K562 (cell line): ENCODE data around the gene PACSIN1. TPM values are rescaled to one million over a fixed set of nuclear protein-coding genes. Genes with fewer than 3 reads are reported as not detected.
A peak's percentile ranks its signal among the peaks of the same experiment; 100 is the strongest.

Source experiments
- ATAC-seq: fragments of 200-7000 bp; cut with Tn5 transposase; 3 replicates; pipeline ENCODE4 v1.9.1; 2020; ENCODE audit warnings: moderate library complexity
- BruUV-seq: library from RNA; stranded (reverse); fragments of 400-500 nt; replicated peaks from 2 replicates; lab custom pipeline; 2021; lab: Mats Ljungman, UMichigan
- CTCF ChIA-PET: fragments of 300-600 bp; formaldehyde crosslinking; extraction: SDS; loops from one replicate; lab custom pipeline; 2021; ENCODE audit warnings: low intra/inter-chr PET ratio; lab: Yijun Ruan, JAX
- POLR2A ChIA-PET: fragments of 300-600, 350-650 bp; sonication (Branson Sonifier 250); formaldehyde crosslinking; extraction: SDS; loops from one replicate; lab custom pipeline; 2021; ENCODE audit warnings: antibody characterized with exemption, inconsistent platforms; lab: Yijun Ruan, JAX
- DNase-seq, 4 experiments: peaks; one replicate each; pipeline versions ENCODE4 v3.0.0 to v3.0.0-alpha.2; 2011 to 2018; ENCODE audit warnings: low spot score in 3 of 4, mixed read lengths in 3 of 4; ENCODE audit errors: extremely low read depth in 1 of 4
- FAIRE-seq: peaks from 2 replicates; lab custom pipeline; 2011; peaks lifted over from hg19 to GRCh38; lab: Jason Lieb, UNC
- H2AFZ ChIP-seq: 2 replicates; pipeline ENCODE4 v1.6.0; 2011; ENCODE audit warnings: low read depth, low read length, control low read depth, inconsistent platforms
- H3K27ac ChIP-seq: fragments of 200-600 bp; 3 replicates; pipeline ENCODE4 v1.8.0; 2011; ENCODE audit warnings: low read depth, mild to moderate bottlenecking, control low read depth, inconsistent platforms, low read length, moderate library complexity, mixed read lengths; ENCODE audit errors: extremely low read depth
- H3K27me3 ChIP-seq, 2 experiments: fragments of 300-600 bp in 1 of 2; 2 replicates in 1 of 2; 3 replicates in 1 of 2; pipeline versions ENCODE4 v1.6.0 to v1.8.0; 2011; ENCODE audit warnings: inconsistent platforms in 2 of 2, low read length in 2 of 2, mild to moderate bottlenecking in 1 of 2, mixed read lengths in 1 of 2, moderate library complexity in 1 of 2; ENCODE audit not compliant: control insufficient read depth in 2 of 2, insufficient read depth in 2 of 2
- H3K36me3 ChIP-seq: fragments of 300-600 bp; 3 replicates; pipeline ENCODE4 v1.8.0; 2011; ENCODE audit warnings: mild to moderate bottlenecking, low read length, inconsistent platforms; ENCODE audit not compliant: control insufficient read depth, insufficient read depth
- H3K4me1 ChIP-seq, 2 experiments: fragments of 200-600 bp in 1 of 2; replicated peaks in 1 of 2; 2 replicates in 1 of 2; 3 replicates in 1 of 2; pipeline versions ENCODE4 v1.5.1 to v1.8.0; 2011; ENCODE audit warnings: inconsistent platforms in 2 of 2, low read length in 2 of 2, mild to moderate bottlenecking in 1 of 2, mixed read lengths in 1 of 2, moderate library complexity in 1 of 2; ENCODE audit not compliant: control insufficient read depth in 2 of 2, insufficient read depth in 2 of 2
- H3K4me2 ChIP-seq: 2 replicates; pipeline ENCODE4 v1.6.1; 2011; ENCODE audit warnings: low read length, control low read depth, inconsistent platforms, mixed read lengths; ENCODE audit not compliant: insufficient read depth
- H3K4me3 ChIP-seq: fragments of 200-600 bp; sonication (generic), shearing (Covaris generic); 2 replicates; pipeline ENCODE4 v1.5.1; 2016; ENCODE audit warnings: control low read depth, inconsistent platforms
- H3K79me2 ChIP-seq: fragments of 200-600 bp; 3 replicates; pipeline ENCODE4 v1.8.0; 2011; ENCODE audit warnings: low read length, inconsistent platforms; ENCODE audit not compliant: control insufficient read depth, insufficient read depth
- H3K9ac ChIP-seq, 2 experiments: 2 replicates each; pipeline versions ENCODE4 v1.6.0 to v1.6.1; 2011; ENCODE audit warnings: low read depth in 2 of 2, low read length in 2 of 2, control low read depth in 1 of 2, inconsistent platforms in 1 of 2, mild to moderate bottlenecking in 1 of 2, mixed read lengths in 1 of 2; ENCODE audit not compliant: insufficient read depth in 1 of 2
- H3K9me1 ChIP-seq: one replicate; pipeline ENCODE4 v1.6.0; 2011; ENCODE audit warnings: inconsistent platforms, mild to moderate bottlenecking, low read length, moderate library complexity; ENCODE audit not compliant: control insufficient read depth, insufficient read depth
- H3K9me3 ChIP-seq: replicated peaks from 2 replicates; pipeline ENCODE4 v1.5.1; 2011; ENCODE audit warnings: low read depth, low read length, inconsistent platforms; ENCODE audit not compliant: control insufficient read depth, insufficient read depth
- H4K20me1 ChIP-seq: replicated peaks from 2 replicates; pipeline ENCODE4 v1.6.1; 2011; ENCODE audit warnings: low read length, inconsistent platforms, mixed read lengths; ENCODE audit not compliant: control insufficient read depth, insufficient read depth
- HDAC1 ChIP-seq, 2 experiments: fragments of 450-650 bp; IDR thresholded peaks; 2 replicates each; pipeline ENCODE4 v1.6.1; 2016 to 2017; ENCODE audit warnings: inconsistent platforms in 1 of 2, mild to moderate bottlenecking in 1 of 2, moderate library complexity in 1 of 2
- PHF20 ChIP-seq: fragments of 450-650 bp; IDR thresholded peaks from 2 replicates; pipeline ENCODE4 v1.6.1; 2018; ENCODE audit not compliant: partially characterized antibody
- RBM14 ChIP-seq: fragments of 200-400 bp; formaldehyde crosslinking; IDR thresholded peaks from 2 replicates; pipeline ENCODE4 v1.6.1; 2018; ENCODE audit warnings: low read depth, mild to moderate bottlenecking, low read length, moderate library complexity, borderline replicate concordance; ENCODE audit not compliant: insufficient read depth
- SPI1 ChIP-seq: IDR thresholded peaks from 2 replicates; pipeline ENCODE4 v1.6.1; 2011; ENCODE audit warnings: low read depth, low read length, control low read depth, borderline replicate concordance
- TFAP4 ChIP-seq: sonication (generic); formaldehyde crosslinking; IDR thresholded peaks from 2 replicates; pipeline ENCODE4 v1.8.0; 2022; ENCODE audit warnings: missing genetic modification reagents, mild to moderate bottlenecking, moderate library complexity, borderline replicate concordance
- WGBS: fragments of 100-300 bp; shearing (Covaris generic); methylation state at CpG from one replicate; pipeline ENCODE4 v1.1.6; 2016; ENCODE audit warnings: low coverage, mixed read lengths; ENCODE audit not compliant: insufficient coverage; ENCODE audit errors: missing lambda C conversion rate; 5-methylcytosine and 5-hydroxymethylcytosine counted together
- in situ Hi-C: fragments of 300-500 bp; cut with MboI; formaldehyde crosslinking; loops from 4 replicates; pipeline ENCODE4 v1.15.0; 2018; ENCODE audit warnings: inconsistent platforms, mixed read lengths
- intact Hi-C: fragments of 100-400 bp; cut with micrococcal nuclease; formaldehyde crosslinking; loops from 2 replicates; pipeline ENCODE4 v1.14.2; 2022
- polyA plus RNA-seq, 8 experiments: library from polyadenylated mRNA; depleted of rRNA in 4 of 8; stranded (reverse) in 5 of 8; unstranded in 3 of 8; fragments of >200 nt; fragmentation: Nextera tagmentation in 2 of 8; fragmentation: Illumina TruSeq in 1 of 8; extraction: Ambion mirVana in 2 of 8; extraction: Trizol in 1 of 8; gene quantifications; 2 replicates each; pipeline versions ENCODE4 v1.2.1 to v1.2.3, GENCODE V29; 2011 to 2014; ENCODE audit warnings: inconsistent platforms in 1 of 8, missing spikeins in 1 of 8
- total RNA-seq, 7 experiments: library from RNA; depleted of rRNA in 6 of 7; stranded (reverse); fragments of >200 nt in 6 of 7; fragmentation: Illumina TruSeq in 2 of 7; extraction: Trizol in 2 of 7; gene quantifications; 2 replicates each; pipeline versions ENCODE4 v1.2.1 to v1.2.3, GENCODE V29; 2011 to 2021; ENCODE audit warnings: low replicate concordance in 1 of 7

PACSIN1 gene
- total and polyA plus RNA-seq, 9 of the 15 experiments (the other 6 are each of a cell fraction or from before 2014, with no cell fraction given), result 0.01 to 1.7 (median 0.45) TPM

GRCh38 chr6:34555007-34555322 is 89.1 kb downstream of the PACSIN1 start:
- WGBS, result 79% methylated on average over 9 of the region's 11 CpGs
- peak; percentile 39 for TF ChIP-seq PHF20
- TF ChIP-seq SPI1, result peak; percentile 65
- peak in 1 of 2 experiments; percentile 22; a peak in 1 of 4 replicates for TF ChIP-seq HDAC1 (IDR thresholded peaks at IDR 0.05)
- no peak for TF ChIP-seq RBM14
- peak; percentile 8; the same call in 1 of the 2 replicates for TF ChIP-seq TFAP4
- TF ChIP-seq, all 486 proteins: peak for 4
- no TSS peak for BruUV-seq
- no peak overlapping the region for H3K27ac ChIP-seq
- no peak for FAIRE-seq
- H2AFZ ChIP-seq, result no peak overlapping the region
- CTCF ChIA-PET, result no interaction called here
- in situ Hi-C loops (no loop called here), intact Hi-C loops (no loop called here)
- peak overlapping the region in 1 of 2 experiments; percentile 63; a peak in 1 of 4 replicates for H3K9ac ChIP-seq
- peaks cover 24 to 77% of the 10 kb centered on the region in 2 experiments; a peak in 4 of 5 replicates for H3K4me1 ChIP-seq
- H4K20me1 ChIP-seq, result no peaks in the 10 kb centered on the region
- no peak overlapping the region for H3K4me2 ChIP-seq
- POLR2A ChIA-PET, result interaction anchor here (2.8 kb wide), 1 partner anchor 9 kb away, joined by 15 read pairs; no protein-coding TSS in a partner anchor
- peaks cover 8% of the 10 kb centered on the region for H3K9me3 ChIP-seq
- no peak for ATAC-seq
- H3K4me3 ChIP-seq, result no peak overlapping the region
- H3K36me3 ChIP-seq, result no peaks in the 10 kb centered on the region
- H3K79me2 ChIP-seq, result no peaks in the 10 kb centered on the region
- no peaks in the 10 kb centered on the region for H3K9me1 ChIP-seq
- DNase-seq, result no peak
- no peaks in the 10 kb centered on the region for H3K27me3 ChIP-seq
